ENCODE results near the gene STYXL2.

The STYXL2 gene

DNA sequence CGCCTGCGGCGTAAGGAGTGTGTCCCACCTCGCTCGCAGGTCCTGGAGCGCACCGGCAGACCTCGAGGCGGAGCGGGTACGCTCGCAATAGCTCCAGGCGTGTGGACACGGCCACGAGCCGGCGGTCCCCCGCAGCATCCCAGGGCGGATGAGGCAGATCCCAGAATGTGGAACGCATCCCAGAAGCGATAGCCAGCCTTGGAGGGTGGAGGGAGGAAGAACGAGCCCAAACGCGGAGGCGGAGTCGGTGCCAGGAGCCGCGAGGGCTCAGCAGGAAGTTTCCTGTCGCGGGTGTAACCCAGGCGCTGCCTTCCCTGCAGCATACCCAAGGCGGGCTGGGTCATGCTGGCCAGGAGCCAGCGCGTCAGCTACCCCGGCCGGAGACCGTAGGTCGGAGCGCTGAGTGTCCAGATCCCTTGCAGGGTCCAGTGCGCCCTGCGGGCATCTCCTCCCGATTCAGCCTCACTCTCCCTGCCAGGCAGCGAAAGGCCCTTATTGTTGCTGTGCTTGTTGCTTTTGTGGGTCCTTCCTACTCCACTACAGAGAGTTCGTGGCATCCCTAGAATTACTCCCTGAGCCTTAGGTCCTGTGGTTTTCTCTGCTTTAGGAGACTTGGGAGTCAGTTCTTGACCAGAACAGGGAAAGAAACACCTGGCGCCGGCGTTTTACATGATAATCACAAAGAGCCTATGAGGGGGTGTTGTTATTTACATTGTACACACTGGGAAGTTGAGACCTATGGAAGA lies 27.7 kb downstream of the STYXL2 start:
- no peaks in the 10 kb centered on the region; the same call in none of the 2 replicates for H3K27me3 ChIP-seq (replicated peaks; ENCODE audit: control insufficient read depth, insufficient read depth, low read length)
- H3K36me3 ChIP-seq (ENCODE audit: control insufficient read depth, insufficient read depth, low read length), result no peaks in the 10 kb centered on the region
- H3K4me3 ChIP-seq (replicated peaks; ENCODE audit: low read depth, low read length), result no peak overlapping the region
- DNase-seq (ENCODE audit: extremely low read depth, insufficient read length), result no peak
- TF ChIP-seq, protein P1, sequence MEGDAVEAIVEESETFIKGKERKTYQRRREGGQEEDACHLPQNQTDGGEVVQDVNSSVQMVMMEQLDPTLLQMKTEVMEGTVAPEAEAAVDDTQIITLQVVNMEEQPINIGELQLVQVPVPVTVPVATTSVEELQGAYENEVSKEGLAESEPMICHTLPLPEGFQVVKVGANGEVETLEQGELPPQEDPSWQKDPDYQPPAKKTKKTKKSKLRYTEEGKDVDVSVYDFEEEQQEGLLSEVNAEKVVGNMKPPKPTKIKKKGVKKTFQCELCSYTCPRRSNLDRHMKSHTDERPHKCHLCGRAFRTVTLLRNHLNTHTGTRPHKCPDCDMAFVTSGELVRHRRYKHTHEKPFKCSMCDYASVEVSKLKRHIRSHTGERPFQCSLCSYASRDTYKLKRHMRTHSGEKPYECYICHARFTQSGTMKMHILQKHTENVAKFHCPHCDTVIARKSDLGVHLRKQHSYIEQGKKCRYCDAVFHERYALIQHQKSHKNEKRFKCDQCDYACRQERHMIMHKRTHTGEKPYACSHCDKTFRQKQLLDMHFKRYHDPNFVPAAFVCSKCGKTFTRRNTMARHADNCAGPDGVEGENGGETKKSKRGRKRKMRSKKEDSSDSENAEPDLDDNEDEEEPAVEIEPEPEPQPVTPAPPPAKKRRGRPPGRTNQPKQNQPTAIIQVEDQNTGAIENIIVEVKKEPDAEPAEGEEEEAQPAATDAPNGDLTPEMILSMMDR (IDR thresholded peaks at IDR 0.05; ENCODE audit: insufficient read depth, low read length, poor library complexity, severe bottlenecking), result no peak

DNA sequence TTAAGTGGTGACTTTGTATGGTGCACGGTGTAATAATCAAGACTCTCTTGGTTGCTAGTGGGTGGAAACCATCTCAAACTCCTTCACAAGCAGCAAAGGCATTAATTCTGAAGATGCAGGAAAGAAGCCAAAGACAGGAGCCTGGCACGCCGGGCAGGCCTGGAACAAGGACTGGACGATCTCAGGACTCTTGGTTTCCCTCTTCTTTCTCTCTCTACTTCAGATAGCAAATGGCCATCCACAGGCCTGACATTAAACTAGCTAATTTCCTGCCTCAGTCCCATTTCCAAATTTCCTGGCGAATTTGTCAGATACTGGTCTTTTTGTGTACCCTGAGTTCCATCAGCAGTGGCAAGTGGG lies 28.2 kb downstream of the STYXL2 start:
- Histone ChIP-seq H3K27me3 (replicated peaks; ENCODE audit: control insufficient read depth, insufficient read depth, low read length) (no peaks in the 10 kb centered on the region; the same call in none of the 2 replicates), H3K4me3 (replicated peaks; ENCODE audit: low read depth, low read length) (no peak overlapping the region), H3K36me3 (ENCODE audit: control insufficient read depth, insufficient read depth, low read length) (no peaks in the 10 kb centered on the region)
- DNase-seq (ENCODE audit: extremely low read depth, insufficient read length), result no peak
- TF ChIP-seq, protein P1 (IDR thresholded peaks at IDR 0.05; ENCODE audit: insufficient read depth, low read length, poor library complexity, severe bottlenecking), result no peak

DNA sequence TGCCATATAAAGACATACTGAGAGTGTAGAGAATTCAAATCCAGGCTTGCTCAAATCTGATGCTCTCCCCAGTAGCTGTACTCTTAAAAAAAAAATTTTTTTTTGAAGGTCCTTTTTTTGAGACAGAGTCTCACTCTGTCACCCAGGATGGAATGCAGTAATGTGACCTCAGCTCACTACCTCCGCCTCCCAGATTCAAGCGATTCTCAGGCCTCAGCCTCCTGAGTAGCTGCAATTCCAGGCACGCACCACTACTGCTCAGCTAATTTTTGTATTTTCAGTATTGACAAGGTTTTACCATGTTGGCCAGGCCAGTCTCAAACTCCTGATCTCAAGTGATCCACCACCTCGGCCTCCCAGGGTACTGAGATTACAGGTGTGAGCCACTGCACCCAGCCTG lies 28.7 kb downstream of the STYXL2 start:
- H3K27me3 ChIP-seq (replicated peaks; ENCODE audit: control insufficient read depth, insufficient read depth, low read length), result no peaks in the 10 kb centered on the region; the same call in none of the 2 replicates
- H3K36me3 ChIP-seq (ENCODE audit: control insufficient read depth, insufficient read depth, low read length), result no peaks in the 10 kb centered on the region
- H3K4me3 ChIP-seq (replicated peaks; ENCODE audit: low read depth, low read length), result no peak overlapping the region
- TF ChIP-seq, protein P1 (IDR thresholded peaks at IDR 0.05; ENCODE audit: insufficient read depth, low read length, poor library complexity, severe bottlenecking), result no peak
- DNase-seq (ENCODE audit: extremely low read depth, insufficient read length), result no peak

DNA sequence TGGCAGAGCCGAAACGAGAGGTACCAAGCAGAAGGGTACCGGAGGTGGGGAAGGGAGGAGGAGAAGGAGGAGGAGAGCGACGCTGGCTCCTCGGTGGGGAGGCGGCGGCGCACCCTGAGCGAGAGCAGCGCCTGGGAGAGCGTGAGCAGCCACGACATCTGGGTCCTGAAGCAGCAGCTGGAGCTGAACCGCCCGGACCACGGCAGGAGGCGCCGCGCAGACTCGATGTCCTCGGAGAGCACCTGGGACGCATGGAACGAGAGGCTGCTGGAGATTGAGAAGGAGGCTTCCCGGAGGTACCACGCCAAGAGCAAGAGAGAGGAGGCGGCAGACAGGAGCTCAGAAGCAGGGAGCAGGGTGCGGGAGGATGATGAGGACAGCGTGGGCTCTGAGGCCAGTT lies 32.4 kb downstream of the STYXL2 start:
- H3K36me3 ChIP-seq (ENCODE audit: control insufficient read depth, insufficient read depth, low read length), result no peaks in the 10 kb centered on the region
- H3K27me3 ChIP-seq (replicated peaks; ENCODE audit: control insufficient read depth, insufficient read depth, low read length), result no peaks in the 10 kb centered on the region; the same call in 1 of the 2 replicates
- no peak overlapping the region for H3K4me3 ChIP-seq (replicated peaks; ENCODE audit: low read depth, low read length)
- TF ChIP-seq, protein P1 (IDR thresholded peaks at IDR 0.05; ENCODE audit: insufficient read depth, low read length, poor library complexity, severe bottlenecking), result no peak
- no peak for DNase-seq (ENCODE audit: extremely low read depth, insufficient read length)

DNA sequence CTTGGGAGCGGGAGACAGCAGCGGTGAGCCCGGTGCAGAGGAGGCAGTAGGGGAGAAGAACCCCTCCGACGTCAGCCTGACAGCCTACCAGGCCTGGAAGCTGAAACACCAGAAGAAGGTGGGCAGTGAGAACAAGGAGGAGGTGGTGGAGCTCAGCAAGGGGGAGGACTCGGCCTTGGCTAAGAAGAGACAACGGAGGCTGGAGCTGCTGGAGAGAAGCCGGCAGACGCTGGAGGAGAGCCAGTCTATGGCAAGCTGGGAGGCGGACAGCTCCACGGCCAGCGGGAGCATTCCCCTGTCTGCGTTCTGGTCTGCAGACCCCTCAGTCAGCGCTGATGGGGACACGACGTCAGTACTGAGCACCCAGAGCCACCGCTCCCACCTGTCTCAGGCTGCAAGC lies 32.9 kb downstream of the STYXL2 start:
- Histone ChIP-seq H3K36me3 (ENCODE audit: control insufficient read depth, insufficient read depth, low read length) (no peaks in the 10 kb centered on the region), H3K4me3 (replicated peaks; ENCODE audit: low read depth, low read length) (no peak overlapping the region), H3K27me3 (replicated peaks; ENCODE audit: control insufficient read depth, insufficient read depth, low read length) (no peaks in the 10 kb centered on the region; the same call in 1 of the 2 replicates)
- DNase-seq (ENCODE audit: extremely low read depth, insufficient read length), result no peak
- TF ChIP-seq, protein P1 (IDR thresholded peaks at IDR 0.05; ENCODE audit: insufficient read depth, low read length, poor library complexity, severe bottlenecking), result no peak
